Tibial artery (tissue), 4 donors: ENCODE data around the gene ZKSCAN3.
"Not testable (repeated sequence)": the region's sequence is repeated elsewhere in the genome, so short reads cannot be mapped to it uniquely, and the experiment has no call there.

Experiments
- DNase-seq, 2 donors: peaks; one replicate each; pipeline ENCODE4 v3.0.0-alpha.2; 2019
- H3K27ac ChIP-seq, 2 donors: fragments of 200-600 bp; sonication (generic) in 1 of 2; 1 replicate in 1 of 2; 2 replicates in 1 of 2; pipeline ENCODE4 v1.5.1; 2018 to 2019; ENCODE audit warnings: mild to moderate bottlenecking in 1 of 2
- H3K27me3 ChIP-seq, 2 donors: fragments of 200-600 bp; sonication (generic) in 1 of 2; one replicate each; pipeline versions ENCODE4 v1.5.1 to v1.6.0; 2016 to 2019
- H3K36me3 ChIP-seq, 3 donors: fragments of 200-600 bp; sonication (generic) in 2 of 3; one replicate each; pipeline ENCODE4 v1.5.1; 2016 to 2019; ENCODE audit warnings: mild to moderate bottlenecking in 2 of 3
- H3K4me1 ChIP-seq, 4 donors: fragments of 200-600 bp; sonication (generic) in 2 of 4; 1 replicate in 3 of 4; 2 replicates in 1 of 4; pipeline ENCODE4 v1.5.1; 2016 to 2019
- H3K4me3 ChIP-seq, 2 donors: fragments of 200-600 bp; sonication (generic) in 1 of 2; 1 replicate in 1 of 2; 2 replicates in 1 of 2; pipeline ENCODE4 v1.5.1; 2018 to 2019; ENCODE audit warnings: mild to moderate bottlenecking in 2 of 2
- H3K9me3 ChIP-seq, 3 donors: fragments of 200-600 bp; sonication (generic) in 1 of 3; one replicate each; pipeline ENCODE4 v1.5.1; 2016 to 2019
- CTCF ChIP-seq, 2 experiments: fragments of 200-600 bp in 1 of 2; fragments of 450-650 bp in 1 of 2; IDR thresholded peaks; one replicate each; pipeline ENCODE4 v1.5.1; 2017 to 2019; ENCODE audit warnings: antibody characterized with exemption in 2 of 2, mild to moderate bottlenecking in 1 of 2, moderate library complexity in 1 of 2
- intact Hi-C: fragments of 100-400 bp; cut with DNase I; formaldehyde crosslinking; loops from one replicate; pipeline ENCODE4 v1.15.0; 2023; ENCODE audit warnings: low total_unique reads

Gene ZKSCAN3

GRCh38 chr6:28399350-28400121 lies 49.8 kb downstream of the ZKSCAN3 start, which contains the start of gene ZSCAN12:
Gene ZSCAN12 (minus strand): TSS chr6:28399747. CDS start chr6:28398405, 1,342 bp downstream.
- DNase-seq = peak; percentile 76 to 86
- Histone ChIP-seq H3K4me3 (peak within 1 kb of the TSS; percentile 63 to 81), H3K36me3 (peaks cover 0 to 15% (median 11%) of the 10 kb centered on the region in 3 donors), H3K4me1 (peaks cover 0 to 36% (median 14%) of the 10 kb centered on the region in 4 donors), H3K27me3 (no peaks in the 10 kb centered on the region), H3K27ac (peak within 1 kb of the TSS; percentile 44 to 54), H3K9me3 (no peaks in the 10 kb centered on the region)
- intact Hi-C loops = no loop called here
- TF ChIP-seq CTCF (IDR thresholded peaks at IDR 0.05) = peak; percentile 33 to 42

DNA sequence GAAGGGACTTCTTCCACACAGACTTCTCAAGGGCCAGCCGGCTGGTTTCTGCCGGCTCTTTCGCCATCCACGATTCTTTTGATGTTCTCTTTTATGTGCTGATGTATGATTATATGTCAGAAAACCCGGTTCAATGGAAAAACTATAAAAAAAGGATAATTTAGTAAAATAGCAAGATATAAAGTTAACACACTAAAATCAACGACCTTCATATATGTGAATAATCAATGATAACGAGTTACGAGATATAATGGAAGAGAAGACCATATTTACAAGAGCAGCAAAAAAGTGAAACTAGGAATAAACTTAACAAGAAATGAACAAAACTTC lies 50.3 kb downstream of the ZKSCAN3 start:
- DNase-seq = no peak
- H3K9me3 ChIP-seq = no peaks in the 10 kb centered on the region
- peaks cover 0 to 36% (median 14%) of the 10 kb centered on the region in 4 donors for H3K4me1 ChIP-seq
- H3K27ac ChIP-seq = peak overlapping the region; percentile 44 to 54
- intact Hi-C loops = no loop called here
- peak overlapping the region; percentile 63 to 81 for H3K4me3 ChIP-seq
- peaks cover 0 to 15% (median 11%) of the 10 kb centered on the region in 3 donors for H3K36me3 ChIP-seq
- no peaks in the 10 kb centered on the region for H3K27me3 ChIP-seq
- no peak for TF ChIP-seq CTCF (IDR thresholded peaks at IDR 0.05)

GRCh38 chr6:28401172-28401571 lies 51.4 kb downstream of the ZKSCAN3 start:
- Histone ChIP-seq H3K4me3 (no peak overlapping the region), H3K27me3 (no peaks in the 10 kb centered on the region), H3K27ac (no peak overlapping the region), H3K4me1 (peaks cover 0 to 33% (median 14%) of the 10 kb centered on the region in 4 donors), H3K36me3 (peaks cover 0 to 13% (median 9%) of the 10 kb centered on the region in 3 donors), H3K9me3 (no peaks in the 10 kb centered on the region)
- DNase-seq = no peak
- no peak for TF ChIP-seq CTCF (IDR thresholded peaks at IDR 0.05)
- intact Hi-C loops = no loop called here

DNA sequence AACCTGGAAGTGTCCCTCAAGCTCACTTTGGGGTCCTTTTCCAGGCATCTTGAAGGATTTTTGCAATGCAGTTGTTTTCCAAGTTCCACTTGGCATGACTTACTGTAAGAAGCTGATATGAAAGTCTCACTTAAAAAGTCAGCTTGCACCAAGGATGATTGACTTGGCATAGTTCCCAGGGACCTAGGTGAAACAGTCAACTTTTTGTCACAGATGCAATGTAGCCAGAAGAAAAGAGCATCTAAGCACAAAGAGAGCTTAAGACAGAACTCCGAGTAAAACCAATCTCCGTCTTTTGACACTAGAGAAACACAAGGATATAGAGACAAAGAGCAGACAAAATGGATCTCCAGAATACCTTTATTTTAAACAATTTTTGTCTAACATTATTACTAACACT lies 52.5 kb downstream of the ZKSCAN3 start:
- TF ChIP-seq CTCF (IDR thresholded peaks at IDR 0.05) = no peak
- Histone ChIP-seq H3K36me3 (peaks cover 0 to 3% (median 0%) of the 10 kb centered on the region in 3 donors), H3K9me3 (no peaks in the 10 kb centered on the region), H3K27ac (no peak overlapping the region), H3K27me3 (no peaks in the 10 kb centered on the region), H3K4me3 (no peak overlapping the region), H3K4me1 (peaks cover 0 to 27% (median 9%) of the 10 kb centered on the region in 4 donors)
- DNase-seq = no peak
- intact Hi-C loops = no loop called here

- H3K27ac ChIP-seq, H3K36me3 ChIP-seq, H3K9me3 ChIP-seq, DNase-seq, H3K4me3 ChIP-seq, intact Hi-C loops, H3K27me3 ChIP-seq, H3K4me1 ChIP-seq: not testable (repeated sequence)
Measured at GRCh38 chr6:28403923-28404322, 54.2 kb downstream of the ZKSCAN3 start.

GRCh38 chr6:28407401-28407800 lies 57.7 kb downstream of the ZKSCAN3 start:
- Histone ChIP-seq H3K27ac (no peak overlapping the region), H3K4me3 (no peak overlapping the region), H3K36me3 (no peaks in the 10 kb centered on the region), H3K27me3 (no peaks in the 10 kb centered on the region), H3K4me1 (no peaks in the 10 kb centered on the region), H3K9me3 (peaks cover 0 to 8% (median 0%) of the 10 kb centered on the region in 3 donors)
- TF ChIP-seq CTCF (IDR thresholded peaks at IDR 0.05) = no peak
- DNase-seq = no peak
- intact Hi-C loops = no loop called here
